MM.1S (cell line): ENCODE data around the gene STON2.

ENCODE experiments used
- DNase-seq: peaks from one replicate; pipeline ENCODE4 v3.0.0-alpha.2; 2015
- H2AFZ ChIP-seq: fragments of 300-600 bp; sonication (generic); 2 replicates; pipeline ENCODE4 v1.6.0; 2016; ENCODE audit warnings: antibody characterized with exemption, low read length
- H3F3A ChIP-seq: fragments of 300-600 bp; sonication (generic); 2 replicates; pipeline ENCODE4 v1.6.1; 2016; ENCODE audit warnings: mild to moderate bottlenecking, antibody characterized with exemption, low read length, moderate library complexity, mixed read lengths; ENCODE audit not compliant: insufficient read depth
- H3K27ac ChIP-seq: fragments of 300-600 bp; sonication (generic); 2 replicates; pipeline ENCODE4 v1.5.1; 2016; ENCODE audit warnings: mild to moderate bottlenecking, low read length
- H3K27me3 ChIP-seq: fragments of 300-600 bp; sonication (generic); replicated peaks from 2 replicates; pipeline ENCODE4 v1.6.0; 2016; ENCODE audit warnings: low read length; ENCODE audit not compliant: insufficient read depth
- H3K36me3 ChIP-seq: fragments of 300-600 bp; sonication (generic); replicated peaks from 2 replicates; pipeline ENCODE4 v1.6.1; 2016; ENCODE audit warnings: mild to moderate bottlenecking, low read length, mixed read lengths; ENCODE audit not compliant: insufficient read depth
- H3K4me1 ChIP-seq: fragments of 300-600 bp; sonication (generic); 2 replicates; pipeline ENCODE4 v1.6.1; 2016; ENCODE audit warnings: low read length, mixed read lengths
- H3K4me2 ChIP-seq: fragments of 300-600 bp; sonication (generic); 2 replicates; pipeline ENCODE4 v1.6.0; 2016; ENCODE audit warnings: low read depth, low read length
- H3K4me3 ChIP-seq: fragments of 300-600 bp; sonication (generic); 2 replicates; pipeline ENCODE4 v1.5.1; 2016; ENCODE audit warnings: low read length, mixed read lengths
- H3K79me2 ChIP-seq: fragments of 300-600 bp; sonication (generic); 2 replicates; pipeline ENCODE4 v1.6.1; 2016; ENCODE audit warnings: mixed run types, low read length, mixed read lengths
- H3K9ac ChIP-seq: fragments of 300-600 bp; sonication (generic); 2 replicates; pipeline ENCODE4 v1.6.1; 2016; ENCODE audit warnings: low read length, mixed read lengths
- H3K9me2 ChIP-seq: fragments of 300-600 bp; sonication (generic); replicated peaks from 2 replicates; pipeline ENCODE4 v1.6.1; 2016; ENCODE audit warnings: mild to moderate bottlenecking, low read length, mixed read lengths; ENCODE audit not compliant: insufficient read depth
- H3K9me3 ChIP-seq: fragments of 300-600 bp; sonication (generic); replicated peaks from 2 replicates; pipeline ENCODE4 v1.6.1; 2016; ENCODE audit warnings: mild to moderate bottlenecking, low read length, mixed read lengths; ENCODE audit not compliant: insufficient read depth
- H4K20me1 ChIP-seq: fragments of 300-600 bp; sonication (generic); 2 replicates; pipeline ENCODE4 v1.6.1; 2016; ENCODE audit warnings: mild to moderate bottlenecking, low read length, moderate library complexity, mixed read lengths; ENCODE audit not compliant: insufficient read depth
- CTCF ChIP-seq: fragments of 300-600 bp; sonication (generic); IDR thresholded peaks from 2 replicates; pipeline ENCODE4 v1.5.1; 2016; ENCODE audit warnings: antibody characterized with exemption, low read length, mixed read lengths
- EZH2 ChIP-seq: fragments of 300-600 bp; sonication (generic); optimal IDR thresholded peaks from 2 replicates; pipeline ENCODE3; 2017; ENCODE audit warnings: low read depth, mild to moderate bottlenecking, antibody characterized with exemption, low read length, mixed read lengths
- EZH2phosphoT487 ChIP-seq: fragments of 300-600 bp; sonication (generic); IDR thresholded peaks from 2 replicates; pipeline ENCODE4 v1.6.1; 2018; ENCODE audit warnings: antibody characterized with exemption, low read length

STON2 gene

DNA sequence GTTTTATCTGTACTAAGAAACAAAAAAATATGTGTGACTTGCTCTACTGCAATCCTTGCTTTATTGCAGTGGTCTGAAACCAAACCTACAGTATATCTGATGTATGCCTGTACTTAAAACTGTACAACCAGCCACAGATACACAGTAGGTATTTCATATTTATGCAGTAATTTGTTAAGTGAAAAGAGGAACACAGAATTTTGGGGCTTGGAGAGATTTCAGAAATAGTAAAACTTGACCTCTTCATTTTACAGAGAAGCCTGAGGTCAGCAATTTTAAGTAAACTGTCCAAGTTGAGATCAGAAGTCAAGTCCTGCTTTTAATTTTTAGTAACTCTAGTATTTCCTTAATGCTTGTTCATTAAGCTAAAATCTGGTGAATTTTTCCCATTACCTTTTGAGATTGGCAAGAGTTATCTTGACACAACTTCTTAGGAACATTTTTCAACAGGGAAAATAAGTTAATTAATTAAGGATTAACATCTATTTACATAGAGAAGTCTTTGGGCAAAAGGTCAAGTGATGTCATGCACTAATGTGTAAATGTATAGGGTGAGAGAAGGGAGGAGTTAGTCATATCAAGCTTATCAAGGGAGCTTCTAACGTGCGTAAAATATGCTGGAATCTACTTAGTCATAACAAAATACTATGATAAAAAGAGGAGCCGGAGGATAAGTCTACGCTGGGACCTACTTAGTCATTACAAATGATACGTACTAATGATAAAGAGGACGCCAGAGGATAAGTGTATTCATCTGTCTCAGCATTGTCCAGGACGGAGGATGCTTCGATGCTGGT, 113.4 kb downstream of the STON2 start:
- H3K4me2 ChIP-seq: no peak overlapping the region
- H3K9ac ChIP-seq: no peak overlapping the region
- no peaks in the 10 kb centered on the region for H3K4me1 ChIP-seq
- no peaks in the 10 kb centered on the region for H3K9me2 ChIP-seq
- H3K4me3 ChIP-seq: no peak overlapping the region
- no peaks in the 10 kb centered on the region for H3K27me3 ChIP-seq
- H3K27ac ChIP-seq: no peak overlapping the region
- no peak for TF ChIP-seq CTCF
- no peak for TF ChIP-seq EZH2phosphoT487
- no peak for TF ChIP-seq EZH2
- no peaks in the 10 kb centered on the region for H3F3A ChIP-seq
- H3K9me3 ChIP-seq: no peaks in the 10 kb centered on the region
- no peaks in the 10 kb centered on the region for H4K20me1 ChIP-seq
- H3K79me2 ChIP-seq: no peaks in the 10 kb centered on the region
- DNase-seq: no peak
- no peaks in the 10 kb centered on the region for H3K36me3 ChIP-seq
- no peak overlapping the region for H2AFZ ChIP-seq

GRCh38 chr14:81285245-81285644, 114.9 kb downstream of the STON2 start:
- Histone ChIP-seq H3K27me3 (no peaks in the 10 kb centered on the region), H4K20me1 (no peaks in the 10 kb centered on the region), H3K4me3 (no peak overlapping the region), H3K27ac (no peak overlapping the region), H3K4me2 (no peak overlapping the region), H3F3A (no peaks in the 10 kb centered on the region), H3K79me2 (no peaks in the 10 kb centered on the region), H2AFZ (no peak overlapping the region), H3K4me1 (no peaks in the 10 kb centered on the region), H3K9me3 (no peaks in the 10 kb centered on the region), H3K9me2 (no peaks in the 10 kb centered on the region), H3K36me3 (no peaks in the 10 kb centered on the region), H3K9ac (no peak overlapping the region)
- no peak for TF ChIP-seq CTCF
- TF ChIP-seq EZH2phosphoT487: no peak
- no peak for DNase-seq

GRCh38 chr14:81281332-81281731, 118.8 kb downstream of the STON2 start:
- Histone ChIP-seq H3K27ac (no peak overlapping the region), H3K4me3 (no peak overlapping the region), H3K9ac (no peak overlapping the region), H3K4me1 (no peaks in the 10 kb centered on the region), H3K9me2 (no peaks in the 10 kb centered on the region), H3K9me3 (no peaks in the 10 kb centered on the region), H3K36me3 (no peaks in the 10 kb centered on the region), H4K20me1 (no peaks in the 10 kb centered on the region), H3K4me2 (no peak overlapping the region), H2AFZ (no peak overlapping the region), H3K79me2 (no peaks in the 10 kb centered on the region), H3K27me3 (no peaks in the 10 kb centered on the region), H3F3A (no peaks in the 10 kb centered on the region)
- DNase-seq: no peak
- TF ChIP-seq CTCF: no peak
- no peak for TF ChIP-seq EZH2phosphoT487
- no peak for TF ChIP-seq EZH2
